ENCODE data around the gene LGALS7B. TPM values are rescaled to one million over a fixed set of nuclear protein-coding genes. Genes with fewer than 3 reads are reported as not detected.

The LGALS7B gene
- total RNA-seq (2021; fragmentation: NEBNext Ultra II Directional; extraction: Animal tissue kit (Norgen Biotek cat#: 25700)): not detected
- long read RNA-seq: 0 reads

GRCh38 chr19:38788478-38789243 is at the start of gene LGALS7B:
LGALS7B (plus strand) TSS chr19:38789200; CDS start chr19:38789227, 27 bp downstream.
- H3K4me3 Mint-ChIP-seq: no peak within 1 kb of the TSS
- H3K9me3 Mint-ChIP-seq: no peaks in the 10 kb centered on the region
- H3K36me3 Mint-ChIP-seq (ENCODE audit: low read depth): no peaks in the 10 kb centered on the region
- H3K27ac Mint-ChIP-seq: no peak within 1 kb of the TSS
- peaks cover 2% of the 10 kb centered on the region for H3K27me3 Mint-ChIP-seq (ENCODE audit: insufficient read depth)
- no peak for TF ChIP-seq CTCF (IDR thresholded peaks at IDR 0.05)
- no peak for DNase-seq
- H3K4me1 Mint-ChIP-seq (ENCODE audit: low read depth): peaks cover 8% of the 10 kb centered on the region

- no peak overlapping the region; the same call in 1 of the 2 replicates for H3K27ac Mint-ChIP-seq
- peaks cover 6% of the 10 kb centered on the region; the same call in 1 of the 2 replicates for H3K4me1 Mint-ChIP-seq (ENCODE audit: low read depth)
- DNase-seq: no peak
- peaks cover 15% of the 10 kb centered on the region for H3K27me3 Mint-ChIP-seq (ENCODE audit: insufficient read depth)
- TF ChIP-seq CTCF (IDR thresholded peaks at IDR 0.05): no peak
- no peak overlapping the region for H3K4me3 Mint-ChIP-seq
- no peaks in the 10 kb centered on the region for H3K36me3 Mint-ChIP-seq (ENCODE audit: low read depth)
- peaks cover 5% of the 10 kb centered on the region; the same call in 1 of the 2 replicates for H3K9me3 Mint-ChIP-seq
These were observed 49.4 kb upstream of the LGALS7B start for GRCh38 chr19:38739440-38740256.

- Mint-ChIP-seq H3K4me1 (ENCODE audit: low read depth) (peaks cover under 1% of the 10 kb centered on the region; the same call in 1 of the 2 replicates), H3K27me3 (ENCODE audit: insufficient read depth) (peaks cover 9% of the 10 kb centered on the region), H3K9me3 (peaks cover 5% of the 10 kb centered on the region; the same call in 1 of the 2 replicates), H3K36me3 (ENCODE audit: low read depth) (no peaks in the 10 kb centered on the region), H3K4me3 (no peak overlapping the region), H3K27ac (no peak overlapping the region)
- TF ChIP-seq CTCF (IDR thresholded peaks at IDR 0.05): no peak
- no peak for DNase-seq
These were observed 48.8 kb upstream of the LGALS7B start for GRCh38 chr19:38740257-38740592.

- no peak for DNase-seq
- Mint-ChIP-seq H3K4me1 (ENCODE audit: low read depth) (no peaks in the 10 kb centered on the region), H3K27ac (no peak overlapping the region), H3K4me3 (no peak overlapping the region), H3K9me3 (peaks cover 5% of the 10 kb centered on the region; the same call in 1 of the 2 replicates), H3K36me3 (ENCODE audit: low read depth) (no peaks in the 10 kb centered on the region), H3K27me3 (ENCODE audit: insufficient read depth) (peaks cover 6% of the 10 kb centered on the region)
- TF ChIP-seq CTCF (IDR thresholded peaks at IDR 0.05): no peak
These were observed 48.1 kb upstream of the LGALS7B start for GRCh38 chr19:38740932-38741331.

- Mint-ChIP-seq H3K4me1 (ENCODE audit: low read depth) (no peaks in the 10 kb centered on the region), H3K27ac (no peak overlapping the region), H3K9me3 (peaks cover 5% of the 10 kb centered on the region; the same call in 1 of the 2 replicates), H3K27me3 (ENCODE audit: insufficient read depth) (peaks cover 3% of the 10 kb centered on the region), H3K4me3 (no peak overlapping the region), H3K36me3 (ENCODE audit: low read depth) (no peaks in the 10 kb centered on the region)
- TF ChIP-seq CTCF (IDR thresholded peaks at IDR 0.05): no peak
- DNase-seq: no peak
These were observed 47.3 kb upstream of the LGALS7B start for GRCh38 chr19:38741670-38742069.
